DMS153 treated with DMSO at 0.1 percent for 48 hours (cell line): ENCODE results near the gene ODC1.

Experiments used
- DNase-seq: peaks from one replicate; lab custom pipeline; 2025; ENCODE audit not compliant: unreplicated experiment; lab: John Stamatoyannopoulos, UW

ODC1 gene

GRCh38 chr2:10402653-10403215, 45.4 kb downstream of the ODC1 start:
- no peak for DNase-seq

GRCh38 chr2:10402062-10402585, 46.0 kb downstream of the ODC1 start:
- no peak for DNase-seq

GRCh38 chr2:10400978-10401951, 46.9 kb downstream of the ODC1 start:
- no peak for DNase-seq

DNA sequence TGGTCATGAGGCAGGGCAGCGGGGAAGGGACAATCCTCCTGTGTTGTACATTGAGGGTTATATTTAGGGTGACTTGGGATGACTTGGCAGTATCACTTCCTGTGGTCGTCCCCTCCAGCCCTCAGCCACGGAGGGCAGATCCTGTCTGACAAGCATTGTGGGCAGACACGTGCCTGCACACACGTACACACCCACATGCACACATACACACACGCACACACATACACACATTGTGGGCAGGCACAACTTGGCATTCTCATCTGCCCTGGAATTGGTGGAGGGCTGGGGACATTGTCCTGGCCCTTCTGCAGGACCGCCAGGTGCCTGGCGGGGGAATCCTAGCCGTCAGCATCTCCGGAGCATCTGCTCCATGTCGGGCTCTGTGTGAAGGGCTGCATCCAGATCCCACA, 47.6 kb downstream of the ODC1 start:
- DNase-seq, result no peak

DNA sequence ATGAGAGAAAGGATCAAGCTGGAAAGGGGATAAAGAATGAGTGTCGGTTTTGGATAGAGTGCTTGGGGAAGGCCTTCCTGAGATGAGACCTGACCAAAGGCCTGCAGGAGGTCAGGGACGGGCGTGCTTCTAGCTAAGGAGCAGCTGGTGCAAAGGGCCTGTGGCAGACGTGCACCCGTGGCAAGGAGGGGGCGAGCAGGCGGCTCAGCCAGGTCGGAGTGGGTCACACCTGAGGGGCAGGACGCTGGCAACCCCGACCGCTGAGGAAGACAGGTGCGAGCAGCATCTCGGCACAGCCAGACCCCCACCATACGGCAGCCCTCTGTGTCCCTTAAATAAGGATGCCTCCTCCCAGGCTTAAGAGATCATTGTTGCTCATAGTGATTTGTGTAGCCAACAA, 48.1 kb downstream of the ODC1 start:
- no peak for DNase-seq

DNA sequence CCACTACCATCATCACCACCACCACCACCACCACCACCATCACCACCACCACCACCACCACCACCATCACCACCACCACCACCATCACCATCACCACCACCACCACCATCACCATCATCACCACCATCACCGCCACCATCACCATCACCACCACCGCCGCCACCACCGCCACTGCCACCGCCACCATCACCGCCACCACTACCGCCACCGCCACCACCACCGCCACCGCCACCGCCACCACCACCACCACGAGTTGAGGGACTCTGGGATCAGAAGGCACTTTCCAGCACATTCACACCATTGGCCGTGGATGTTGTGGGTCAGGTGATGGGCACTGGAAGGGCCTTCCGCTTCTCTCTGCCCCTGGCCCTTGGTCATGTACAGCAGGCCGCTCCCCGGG, 48.8 kb downstream of the ODC1 start:
- no peak for DNase-seq

DNA sequence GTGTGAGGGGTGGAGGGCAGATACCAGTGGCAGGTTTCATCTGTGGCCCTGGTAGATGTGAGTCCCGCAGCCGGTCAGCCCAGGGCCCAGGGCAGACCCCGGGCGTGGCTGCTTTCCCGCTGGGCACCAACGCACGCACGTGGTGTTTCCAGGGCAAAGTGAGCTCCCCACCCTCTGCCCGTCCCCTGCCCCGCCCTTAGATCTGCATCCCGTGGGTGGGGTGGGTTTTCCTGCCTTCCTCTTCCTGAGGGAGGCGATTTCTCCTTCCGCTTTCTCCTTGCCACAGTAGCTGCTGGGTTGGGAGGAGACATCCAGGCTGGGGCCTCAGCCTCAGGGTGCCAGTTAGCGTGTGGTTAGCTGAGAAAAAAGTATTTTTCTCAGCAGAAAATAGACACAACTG, 49.6 kb downstream of the ODC1 start:
- DNase-seq, result no peak

DNA sequence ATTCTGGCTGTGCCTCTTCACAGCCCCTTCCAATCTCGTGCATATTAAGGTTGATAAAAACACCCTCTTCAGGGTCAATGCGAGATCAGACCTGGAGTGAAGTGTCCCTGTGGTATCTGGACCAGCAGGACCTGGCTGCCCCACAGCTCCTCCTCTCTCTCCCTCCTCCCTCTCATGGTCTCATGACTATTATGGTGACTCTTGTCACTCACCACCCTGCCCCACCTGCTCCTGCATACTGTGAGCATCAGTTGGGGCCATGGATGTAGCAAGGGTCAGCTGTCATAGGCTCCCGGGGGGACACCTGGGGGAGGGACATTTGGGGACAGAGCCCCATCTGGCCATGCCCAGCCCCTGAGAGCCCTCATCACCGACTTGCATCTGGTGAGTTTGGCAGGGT, 50.2 kb downstream of the ODC1 start:
- DNase-seq, result no peak

DNA sequence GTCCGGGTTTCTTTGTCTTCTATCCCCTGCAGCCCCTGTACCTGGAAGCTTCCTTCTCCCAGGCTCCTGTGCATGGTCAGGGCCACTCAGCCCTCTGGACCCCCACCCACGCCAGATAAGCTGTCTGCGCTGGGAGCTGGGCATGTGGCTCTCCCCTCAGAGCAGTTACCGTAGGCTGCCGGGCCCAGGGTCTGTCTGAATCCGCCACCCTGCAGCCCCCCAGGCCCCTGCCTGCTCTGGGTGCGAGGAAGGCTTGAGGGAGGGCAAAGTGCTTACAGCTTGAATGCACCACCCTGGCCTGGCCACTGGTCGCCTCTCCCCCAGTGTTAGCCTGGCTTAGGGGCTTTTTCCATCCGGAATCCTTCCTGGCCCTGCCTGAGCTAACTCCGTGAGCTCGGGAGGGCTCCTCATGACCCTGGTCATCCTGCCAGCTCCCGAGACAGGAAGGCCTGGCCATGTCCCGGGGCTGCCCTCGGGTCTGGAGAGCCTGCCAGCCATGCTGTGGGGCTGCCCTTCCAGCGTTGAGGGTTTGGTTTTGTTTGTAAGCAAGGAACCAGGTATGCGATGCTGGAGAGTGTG, 50.7 kb downstream of the ODC1 start:
- no peak for DNase-seq

- no peak for DNase-seq
Measured at GRCh38 chr2:10396464-10396863, 51.7 kb downstream of the ODC1 start.

- DNase-seq, result no peak
Measured at GRCh38 chr2:10395893-10396292, 52.2 kb downstream of the ODC1 start.

GRCh38 chr2:10393640-10393982, 54.5 kb downstream of the ODC1 start:
- no peak for DNase-seq

DNA sequence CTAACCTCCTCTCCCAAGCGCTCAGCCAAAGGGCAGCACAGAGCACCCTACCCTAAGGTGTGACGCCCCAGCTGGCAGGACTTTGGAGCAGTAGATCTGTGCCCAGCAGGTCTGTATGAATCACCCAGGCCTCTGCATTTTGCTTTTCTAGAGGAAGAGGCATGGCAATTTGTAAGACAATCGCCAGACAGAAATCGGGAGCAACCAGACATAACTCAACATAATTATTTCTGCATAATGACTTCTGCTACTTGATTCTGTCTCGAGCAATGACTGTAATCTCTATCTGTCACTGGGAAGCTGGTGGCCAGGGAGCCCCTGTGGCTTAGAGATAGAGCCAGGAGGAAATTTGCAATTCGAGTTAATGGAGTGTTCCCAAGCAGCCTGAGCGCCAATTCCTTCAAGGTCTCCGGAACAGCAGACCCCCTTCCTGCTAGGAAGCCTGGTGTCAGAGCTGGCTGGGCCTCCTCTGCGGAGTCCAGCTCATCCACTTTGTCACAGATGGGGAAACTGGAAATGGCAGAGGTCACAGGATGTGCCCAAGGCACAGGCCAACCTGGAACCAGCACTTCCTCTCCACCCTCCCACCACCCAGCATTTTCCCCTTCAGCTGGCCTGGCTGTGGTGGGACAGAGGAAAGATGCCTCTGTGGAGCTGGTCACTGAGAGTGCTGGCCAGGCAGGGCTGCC, 55.0 kb downstream of the ODC1 start:
- DNase-seq, result no peak

DNA sequence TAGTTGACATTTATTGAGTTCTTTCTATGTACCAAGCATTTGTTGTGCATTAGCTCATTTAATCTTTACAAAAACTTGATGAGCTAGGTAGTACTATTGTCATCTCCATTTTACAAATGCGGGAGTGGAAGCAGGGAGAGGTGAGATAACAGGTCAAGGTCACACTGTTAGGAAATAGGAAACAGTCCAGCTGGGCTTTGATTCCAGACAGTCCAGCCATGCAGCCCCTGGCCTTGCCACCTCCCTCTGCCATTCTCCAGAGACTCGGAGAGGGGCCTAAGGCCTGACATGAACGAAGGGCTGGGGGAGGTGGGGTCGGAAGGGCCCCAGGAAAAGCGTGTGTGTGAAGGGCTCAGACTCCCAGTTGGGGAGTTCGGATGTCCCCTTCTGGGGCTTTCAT, 55.6 kb downstream of the ODC1 start:
- no peak for DNase-seq

GRCh38 chr2:10392100-10392499, 56.0 kb downstream of the ODC1 start:
- DNase-seq, result no peak

GRCh38 chr2:10390369-10390801, 57.7 kb downstream of the ODC1 start:
- no peak for DNase-seq
